HepG2 (cell line): Measurements from ENCODE around the gene SLIT3. TPM values are rescaled to one million over a fixed set of nuclear protein-coding genes. Genes with fewer than 3 reads are reported as not detected.

ENCODE experiments used
- ATAC-seq: fragments of 200-7000 bp; cut with Tn5 transposase; 3 replicates; pipeline ENCODE4 v1.9.1; 2020; ENCODE audit warnings: mild to moderate bottlenecking, moderate library complexity
- BruUV-seq: library from RNA; stranded (reverse); fragments of 400-500 nt; replicated peaks from 2 replicates; lab custom pipeline; 2021; lab: Mats Ljungman, UMichigan
- CTCF ChIA-PET: fragments of 300-600 bp; formaldehyde crosslinking; extraction: SDS; loops from one replicate; lab custom pipeline; 2021; ENCODE audit warnings: low total read pairs, inconsistent platforms, low intra/inter-chr PET ratio; lab: Yijun Ruan, JAX
- POLR2A ChIA-PET: fragments of 350-600 bp; sonication (Branson Sonifier 250); formaldehyde crosslinking; loops from one replicate; lab custom pipeline; 2020; ENCODE audit warnings: antibody characterized with exemption, inconsistent platforms; lab: Yijun Ruan, JAX
- DNase-seq: peaks from one replicate; pipeline ENCODE4 v3.0.0-alpha.2; 2015; ENCODE audit warnings: low spot score
- FAIRE-seq: peaks from 3 replicates; lab custom pipeline; 2011; peaks lifted over from hg19 to GRCh38; lab: Jason Lieb, UNC
- H2AFZ ChIP-seq: one replicate; pipeline ENCODE4 v1.6.1; 2011; ENCODE audit warnings: low read length, inconsistent platforms
- H3K27ac ChIP-seq: fragments of 300-600 bp; 3 replicates; pipeline ENCODE4 v1.8.0; 2011; ENCODE audit warnings: mixed run types, mild to moderate bottlenecking, mixed read lengths, low read length, inconsistent platforms; ENCODE audit not compliant: insufficient read depth; ENCODE audit errors: extremely low read length
- H3K27me3 ChIP-seq, 2 experiments: fragments of 200-600 bp in 1 of 2; 2 replicates in 1 of 2; 3 replicates in 1 of 2; pipeline versions ENCODE4 v1.6.0 to v1.8.0; 2011; ENCODE audit warnings: low read length in 2 of 2, mild to moderate bottlenecking in 2 of 2, moderate library complexity in 2 of 2, inconsistent platforms in 1 of 2; ENCODE audit not compliant: insufficient read depth in 2 of 2, control insufficient read depth in 1 of 2
- H3K36me3 ChIP-seq, 2 experiments: fragments of 200-600 bp in 1 of 2; replicated peaks in 1 of 2; 2 replicates in 1 of 2; 3 replicates in 1 of 2; pipeline versions ENCODE4 v1.5.1 to v1.8.0; 2011; ENCODE audit warnings: low read length in 2 of 2, inconsistent platforms in 1 of 2; ENCODE audit not compliant: insufficient read depth in 2 of 2, control insufficient read depth in 1 of 2
- H3K4me1 ChIP-seq: 2 replicates; pipeline ENCODE4 v1.5.1; 2012; ENCODE audit warnings: low read length, inconsistent platforms; ENCODE audit not compliant: insufficient read depth
- H3K4me2 ChIP-seq: 2 replicates; pipeline ENCODE4 v1.6.0; 2011; ENCODE audit warnings: low read depth, low read length, inconsistent platforms
- H3K4me3 ChIP-seq, 3 experiments: fragments of 200-600 bp in 1 of 3; sonication (generic), shearing (Covaris generic) in 1 of 3; replicated peaks in 1 of 3; 2 replicates each; pipeline ENCODE4 v1.5.1; 2011 to 2016; ENCODE audit warnings: low read length in 3 of 3, inconsistent platforms in 2 of 3, low read depth in 2 of 3, mild to moderate bottlenecking in 2 of 3, control low read depth in 1 of 3, mixed read lengths in 1 of 3; ENCODE audit not compliant: insufficient read depth in 1 of 3
- H3K79me2 ChIP-seq: one replicate; pipeline ENCODE4 v1.6.1; 2011; ENCODE audit warnings: low read length, inconsistent platforms; ENCODE audit not compliant: insufficient read depth
- H3K9ac ChIP-seq: 2 replicates; pipeline ENCODE4 v1.6.0; 2011; ENCODE audit warnings: mild to moderate bottlenecking, low read depth, low read length, inconsistent platforms; ENCODE audit not compliant: insufficient read depth
- H3K9me3 ChIP-seq: 2 replicates; pipeline ENCODE4 v1.5.1; 2012; ENCODE audit warnings: mild to moderate bottlenecking, low read length
- H4K20me1 ChIP-seq: 2 replicates; pipeline ENCODE4 v1.6.0; 2011; ENCODE audit warnings: inconsistent platforms, mild to moderate bottlenecking, low read length, moderate library complexity; ENCODE audit not compliant: insufficient read depth
- ATF6 ChIP-seq: sonication (generic); formaldehyde crosslinking; conservative IDR thresholded peaks from 2 replicates; pipeline ENCODE4 v1.4.0; 2020; ENCODE audit warnings: missing genetic modification reagents
- CENPT ChIP-seq: sonication (generic); formaldehyde crosslinking; IDR thresholded peaks from 2 replicates; pipeline ENCODE4 v1.8.0; 2022; ENCODE audit warnings: low read depth, mild to moderate bottlenecking, moderate library complexity, missing genetic modification reagents
- ETV6 ChIP-seq: sonication (generic); formaldehyde crosslinking; conservative IDR thresholded peaks from 2 replicates; pipeline ENCODE4 v1.4.0; 2020; ENCODE audit warnings: missing genetic modification reagents
- EZH2 ChIP-seq: conservative IDR thresholded peaks from 2 replicates; pipeline ENCODE4 v1.6.1; 2012; ENCODE audit warnings: mild to moderate bottlenecking, low read depth, low read length, moderate library complexity
- FOXP1 ChIP-seq, 2 experiments: fragments of 450-650 bp in 1 of 2; IDR thresholded peaks; 2 replicates each; pipeline ENCODE4 v1.6.1; 2017 to 2018; ENCODE audit warnings: antibody characterized with exemption in 1 of 2
- MAZ ChIP-seq, 2 experiments: sonication (generic) in 1 of 2; formaldehyde crosslinking in 1 of 2; IDR thresholded peaks; 2 replicates each; pipeline versions ENCODE4 v1.5.0 to v1.6.1; 2012 to 2020; ENCODE audit warnings: low read depth in 2 of 2, mild to moderate bottlenecking in 2 of 2, borderline replicate concordance in 1 of 2, improper control_type of control experiment in 1 of 2, low read length in 1 of 2, missing genetic modification reagents in 1 of 2, moderate library complexity in 1 of 2
- MYC ChIP-seq: sonication (generic); formaldehyde crosslinking; IDR thresholded peaks from 2 replicates; pipeline ENCODE4 v1.9.0; 2021; ENCODE audit warnings: missing genetic modification reagents, borderline replicate concordance
- SRSF9 ChIP-seq: fragments of 200-400 bp; formaldehyde crosslinking; IDR thresholded peaks from 2 replicates; pipeline ENCODE4 v1.6.1; 2018; ENCODE audit warnings: borderline replicate concordance, mild to moderate bottlenecking, low read depth, low read length; ENCODE audit not compliant: insufficient read depth, poor library complexity, severe bottlenecking
- TGIF2 ChIP-seq: IDR thresholded peaks from 2 replicates; pipeline ENCODE4 v1.6.1; 2016; ENCODE audit warnings: control low read depth, missing compliant biosample characterization
- ZNF136 ChIP-seq: sonication (generic); formaldehyde crosslinking; IDR thresholded peaks from 2 replicates; pipeline ENCODE4 v1.8.1; 2022; ENCODE audit warnings: low read depth, mild to moderate bottlenecking, moderate library complexity, missing genetic modification reagents
- ZNF275 ChIP-seq: sonication (generic); formaldehyde crosslinking; IDR thresholded peaks from 2 replicates; pipeline ENCODE4 v1.8.0; 2022; ENCODE audit warnings: missing genetic modification reagents, mild to moderate bottlenecking, inconsistent platforms, borderline replicate concordance
- ZNF430 ChIP-seq: sonication (generic); formaldehyde crosslinking; IDR thresholded peaks from 2 replicates; pipeline ENCODE4 v1.9.0; 2021; ENCODE audit warnings: mild to moderate bottlenecking, missing genetic modification reagents
- WGBS: methylation state at CpG from one replicate; pipeline ENCODE4 v1.1.6; 2017; ENCODE audit warnings: low lambda C conversion rate; 5-methylcytosine and 5-hydroxymethylcytosine counted together
- in situ Hi-C: cut with HindIII; loops from 2 replicates; pipeline ENCODE4 v1.10.0; 2017; ENCODE audit warnings: low pct_unique_long_range_greater_than_20kb; ENCODE audit not compliant: extremely low pct_ligation_motif_present
- intact Hi-C: fragments of 100-400 bp; cut with micrococcal nuclease; formaldehyde crosslinking; loops from one replicate; pipeline ENCODE4 v1.10.0; 2022; ENCODE audit not compliant: unreplicated experiment
- polyA plus RNA-seq, 8 experiments: library from polyadenylated mRNA; depleted of rRNA in 3 of 8; stranded (reverse) in 7 of 8; unstranded in 1 of 8; fragments of >200 nt; fragmentation: Illumina TruSeq in 4 of 8; extraction: Trizol in 4 of 8; gene quantifications; 2 replicates each; pipeline versions ENCODE4 v1.2.1 to v1.2.3, GENCODE V29; 2011 to 2016; ENCODE audit warnings: low read depth in 4 of 8, missing spikeins in 1 of 8, mixed read lengths in 1 of 8; ENCODE audit not compliant: insufficient read depth in 1 of 8
- total RNA-seq, 5 experiments: library from RNA; depleted of rRNA; stranded (reverse); fragments of >200 nt; fragmentation: Illumina TruSeq; extraction: Trizol; gene quantifications; 2 replicates each; pipeline ENCODE4 v1.2.3, GENCODE V29; 2016; ENCODE audit warnings: low read depth in 1 of 5

The SLIT3 gene
- total and polyA plus RNA-seq, 2 of the 13 experiments (the other 11 are each of a cell fraction or from before 2014, with no cell fraction given): not detected

- H3K79me2 ChIP-seq: no peaks in the 10 kb centered on the region
- in situ Hi-C loops: loop anchor here (10.0 kb wide), 1 partner anchor 633 kb away; no protein-coding TSS in a partner anchor
- peaks cover 0 to 9% of the 10 kb centered on the region in 2 experiments; a peak in 3 of 5 replicates for H3K27me3 ChIP-seq
- intact Hi-C loops: no loop called here
- FAIRE-seq (no peak), DNase-seq (no peak), ATAC-seq (no peak)
- TF ChIP-seq FOXP1 (IDR thresholded peaks at IDR 0.05): no peak
- no peak for TF ChIP-seq FOXP1 (CRISPR knock-in tag; IDR thresholded peaks at IDR 0.05)
- TF ChIP-seq ATF6 (CRISPR knock-in tag): no peak
- no peak for TF ChIP-seq TGIF2 (CRISPR knock-in tag)
- TF ChIP-seq ZNF430 (CRISPR knock-in tag): no peak
- no peak for TF ChIP-seq ETV6 (CRISPR knock-in tag)
- no peak for TF ChIP-seq MAZ (IDR thresholded peaks at IDR 0.05; ENCODE audit: borderline replicate concordance, low read depth, low read length)
- no peak for TF ChIP-seq MAZ (CRISPR knock-in tag; IDR thresholded peaks at IDR 0.05; ENCODE audit: low read depth)
- TF ChIP-seq ZNF275 (CRISPR knock-in tag): no peak
- TF ChIP-seq EZH2: no peak
- no peak for TF ChIP-seq SRSF9
- no peak for TF ChIP-seq ZNF136
- no peak for TF ChIP-seq MYC (CRISPR knock-in tag)
- no peak for TF ChIP-seq CENPT (CRISPR knock-in tag)
- no peak overlapping the region for H3K4me2 ChIP-seq
- 0% methylated on average over 2 of the region's 2 CpGs for WGBS
- no peak overlapping the region for H2AFZ ChIP-seq
- CTCF ChIA-PET: no interaction called here
- POLR2A ChIA-PET: no interaction called here
- H3K4me3 ChIP-seq: no peak overlapping the region
- H4K20me1 ChIP-seq: no peaks in the 10 kb centered on the region
- no peak overlapping the region for H3K9ac ChIP-seq
- no peaks in the 10 kb centered on the region for H3K4me1 ChIP-seq
- H3K27ac ChIP-seq: no peak overlapping the region
- no peaks in the 10 kb centered on the region for H3K9me3 ChIP-seq
- BruUV-seq: no TSS peak
- no peaks in the 10 kb centered on the region for H3K36me3 ChIP-seq
Measured at GRCh38 chr5:169307646-169308045, 6.7 kb upstream of the SLIT3 start.
